ENCODE data around the gene LHX5. TPM values are rescaled to one million over a fixed set of nuclear protein-coding genes. Genes with fewer than 3 reads are reported as not detected.

The LHX5 gene
- total RNA-seq, 4 donors from 2014 or later, result not detected

DNA sequence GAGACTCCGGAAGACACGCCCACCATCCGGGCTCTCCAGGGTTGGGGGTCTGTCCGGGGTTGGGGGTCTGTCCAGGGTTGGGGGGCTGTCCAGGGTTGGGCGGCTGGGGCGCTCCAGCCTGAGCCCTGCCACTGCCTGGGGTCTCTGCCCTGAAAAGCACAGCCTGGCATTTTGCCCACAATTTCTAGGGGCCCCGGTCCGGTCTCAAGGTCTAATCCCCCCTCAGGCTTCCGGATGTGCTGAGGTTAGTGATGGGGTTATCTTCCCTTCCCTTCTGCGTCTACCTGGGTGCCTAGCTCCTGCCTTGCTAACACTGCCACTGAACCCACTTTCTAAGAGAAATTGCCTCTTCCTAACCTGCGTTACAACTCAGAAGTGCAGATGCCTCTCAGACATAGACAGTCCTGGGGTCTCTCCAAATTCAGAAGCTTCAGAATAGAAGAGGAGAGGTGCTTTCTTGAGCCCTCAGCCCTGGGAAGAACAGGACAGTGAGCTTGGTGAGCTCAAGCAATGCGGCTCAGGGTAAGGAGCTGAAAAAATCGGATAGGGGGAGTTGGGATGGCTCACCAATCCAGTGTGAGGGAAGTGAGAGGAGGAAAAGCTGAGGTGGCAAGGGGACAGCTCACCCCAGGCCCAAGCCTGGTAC is 5.7 kb downstream of the LHX5 start:
- peaks cover 100% of the 10 kb centered on the region for H3K27me3 ChIP-seq
- H3K36me3 ChIP-seq, result no peaks in the 10 kb centered on the region
- H3K9me3 ChIP-seq, result no peaks in the 10 kb centered on the region
- no peak for DNase-seq
- TF ChIP-seq POLR2A (IDR thresholded peaks at IDR 0.05), result no peak
- TF ChIP-seq POLR2AphosphoS5 (IDR thresholded peaks at IDR 0.05), result no peak
- no peak for TF ChIP-seq EP300 (IDR thresholded peaks at IDR 0.05; ENCODE audit: low read depth)
- TF ChIP-seq, protein P1, sequence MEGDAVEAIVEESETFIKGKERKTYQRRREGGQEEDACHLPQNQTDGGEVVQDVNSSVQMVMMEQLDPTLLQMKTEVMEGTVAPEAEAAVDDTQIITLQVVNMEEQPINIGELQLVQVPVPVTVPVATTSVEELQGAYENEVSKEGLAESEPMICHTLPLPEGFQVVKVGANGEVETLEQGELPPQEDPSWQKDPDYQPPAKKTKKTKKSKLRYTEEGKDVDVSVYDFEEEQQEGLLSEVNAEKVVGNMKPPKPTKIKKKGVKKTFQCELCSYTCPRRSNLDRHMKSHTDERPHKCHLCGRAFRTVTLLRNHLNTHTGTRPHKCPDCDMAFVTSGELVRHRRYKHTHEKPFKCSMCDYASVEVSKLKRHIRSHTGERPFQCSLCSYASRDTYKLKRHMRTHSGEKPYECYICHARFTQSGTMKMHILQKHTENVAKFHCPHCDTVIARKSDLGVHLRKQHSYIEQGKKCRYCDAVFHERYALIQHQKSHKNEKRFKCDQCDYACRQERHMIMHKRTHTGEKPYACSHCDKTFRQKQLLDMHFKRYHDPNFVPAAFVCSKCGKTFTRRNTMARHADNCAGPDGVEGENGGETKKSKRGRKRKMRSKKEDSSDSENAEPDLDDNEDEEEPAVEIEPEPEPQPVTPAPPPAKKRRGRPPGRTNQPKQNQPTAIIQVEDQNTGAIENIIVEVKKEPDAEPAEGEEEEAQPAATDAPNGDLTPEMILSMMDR (IDR thresholded peaks at IDR 0.05), result no peak
- intact Hi-C loops (cut with DNase I; ENCODE audit: low total_unique reads) (loop anchor here (10.0 kb wide), 1 partner anchor 449 kb away; no protein-coding TSS in a partner anchor), in situ Hi-C loops (cut with MboI; ENCODE audit: low pct_ligation_motif_present in 1 of 4, low pct_unique_long_range_greater_than_20kb in 1 of 4, low sequenced_read_pairs in 3 of 4) (loop anchor here in 2 of 4 donors (25.0 kb wide), 1 partner anchor 446 kb away; no protein-coding TSS in a partner anchor)
- no peak overlapping the region for H3K27ac ChIP-seq
- peaks cover 8 to 49% (median 44%) of the 10 kb centered on the region in 4 donors for H3K4me1 ChIP-seq
- WGBS, 2 donors (ENCODE audit: low coverage in 1 of 2), result 0 to 7% methylated on average over 3 to 10 of the region's 13 CpGs
- no peak overlapping the region for H3K4me3 ChIP-seq

DNA sequence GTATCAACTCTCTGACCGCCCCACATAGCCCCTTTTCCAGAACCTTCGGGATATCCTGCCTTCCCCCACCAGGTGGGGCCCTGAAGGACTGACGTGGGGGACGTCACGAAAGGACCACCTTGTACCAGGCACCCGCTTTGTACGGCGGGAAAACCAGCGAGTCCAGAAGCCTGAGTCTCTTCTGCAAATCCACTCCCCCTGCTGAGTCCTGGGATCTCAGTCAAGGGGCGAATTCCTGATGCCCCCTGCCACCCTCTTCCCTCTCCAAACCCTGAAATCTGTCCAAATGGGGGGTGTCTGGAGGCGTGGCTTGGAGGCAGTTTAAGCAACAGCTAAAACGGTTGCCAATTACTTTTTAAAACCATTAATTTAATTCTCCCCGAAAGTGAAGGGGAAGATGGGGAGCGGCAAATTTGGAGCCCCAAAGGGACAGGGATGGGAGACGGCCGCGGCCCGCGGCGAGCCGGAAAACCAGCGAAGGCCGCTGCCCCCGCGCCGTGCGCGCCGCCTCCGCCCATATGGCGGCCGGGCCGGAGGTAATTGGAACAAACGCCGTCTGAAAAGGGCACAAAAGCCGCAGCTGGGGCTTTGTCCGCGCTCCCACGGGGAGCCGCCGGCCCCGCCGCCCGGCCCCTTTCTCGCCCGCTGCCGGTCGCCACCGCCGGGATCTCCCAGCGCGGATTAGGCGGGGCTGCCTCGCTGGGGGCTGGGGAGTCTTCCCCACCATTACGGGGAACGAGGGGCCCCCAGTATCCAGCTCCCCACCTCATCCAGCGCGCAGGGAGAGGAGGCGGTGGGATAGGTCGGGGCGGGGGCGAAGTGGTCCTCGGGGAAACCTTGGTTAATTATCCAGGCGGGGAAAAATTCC is 6.6 kb downstream of the LHX5 start:
- no peak for DNase-seq
- H3K27ac ChIP-seq, result no peak overlapping the region
- TF ChIP-seq, protein P1 (IDR thresholded peaks at IDR 0.05), result no peak
- no peak for TF ChIP-seq POLR2AphosphoS5 (IDR thresholded peaks at IDR 0.05)
- H3K9me3 ChIP-seq, result no peaks in the 10 kb centered on the region
- peaks cover 100% of the 10 kb centered on the region for H3K27me3 ChIP-seq
- WGBS, 2 donors (ENCODE audit: low coverage in 1 of 2), result 4% methylated on average over 58 of the region's 64 CpGs; no CpG with 5 or more reads in 1 of the 2 donors
- H3K4me3 ChIP-seq, result peak overlapping the region in 1 of 4 donors; percentile 24
- H3K4me1 ChIP-seq, result peaks cover 8 to 49% (median 44%) of the 10 kb centered on the region in 4 donors
- no peaks in the 10 kb centered on the region for H3K36me3 ChIP-seq
- intact Hi-C loops (cut with DNase I; ENCODE audit: low total_unique reads), result loop anchor here (10.0 kb wide), 1 partner anchor 450 kb away; no protein-coding TSS in a partner anchor
- in situ Hi-C loops (cut with MboI; ENCODE audit: low pct_ligation_motif_present in 1 of 4, low pct_unique_long_range_greater_than_20kb in 1 of 4, low sequenced_read_pairs in 3 of 4), result loop anchor here in 2 of 4 donors (25.0 kb wide), 1 partner anchor 447 kb away; no protein-coding TSS in a partner anchor

DNA sequence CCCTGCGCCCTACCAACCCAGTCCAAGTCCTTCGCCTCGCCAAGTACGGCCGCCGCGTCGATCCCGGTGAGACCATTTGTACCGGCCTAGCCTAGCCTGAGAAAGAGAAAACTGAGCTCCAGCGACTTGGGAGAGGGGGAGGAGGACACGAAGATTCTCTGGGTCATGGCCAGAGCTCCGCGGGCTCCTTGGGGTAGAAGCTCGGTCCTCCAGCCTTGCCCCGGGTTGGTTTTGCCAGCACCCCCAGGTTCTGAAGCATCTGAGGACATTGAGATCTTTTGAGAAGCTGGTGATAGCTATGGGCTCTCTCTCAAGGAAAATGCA is 7.3 kb downstream of the LHX5 start:
- intact Hi-C loops (cut with DNase I; ENCODE audit: low total_unique reads), result loop anchor here (10.0 kb wide), 1 partner anchor 450 kb away; no protein-coding TSS in a partner anchor
- no peak overlapping the region for H3K27ac ChIP-seq
- in situ Hi-C loops (cut with MboI; ENCODE audit: low pct_ligation_motif_present in 1 of 4, low pct_unique_long_range_greater_than_20kb in 1 of 4, low sequenced_read_pairs in 3 of 4), result loop anchor here in 2 of 4 donors (25.0 kb wide), 1 partner anchor 448 kb away; no protein-coding TSS in a partner anchor
- peak overlapping the region in 1 of 4 donors; percentile 45 for H3K4me3 ChIP-seq
- 20% methylated on average over 16 of the region's 16 CpGs; no CpG with 5 or more reads in 1 of the 2 donors for WGBS, 2 donors (ENCODE audit: low coverage in 1 of 2)
- H3K36me3 ChIP-seq, result no peaks in the 10 kb centered on the region
- peaks cover 100% of the 10 kb centered on the region for H3K27me3 ChIP-seq
- DNase-seq, result no peak
- TF ChIP-seq EP300 (IDR thresholded peaks at IDR 0.05; ENCODE audit: low read depth) (no peak), POLR2A (IDR thresholded peaks at IDR 0.05) (no peak), POLR2AphosphoS5 (IDR thresholded peaks at IDR 0.05) (no peak)
- TF ChIP-seq, protein P1 (IDR thresholded peaks at IDR 0.05), result no peak
- peaks cover 8 to 49% (median 44%) of the 10 kb centered on the region in 4 donors for H3K4me1 ChIP-seq
- no peaks in the 10 kb centered on the region for H3K9me3 ChIP-seq

Data from transverse colon (tissue), 4 donors.